Esophagus squamous epithelium (tissue), 5 donors: ENCODE results near the gene NUP210. TPM values are rescaled to one million over a fixed set of nuclear protein-coding genes. Genes with fewer than 3 reads are reported as not detected.

Experiments used
- DNase-seq: peaks from one replicate; lab custom pipeline; 2025; lab: John Stamatoyannopoulos, UW
- H3K27ac ChIP-seq, 4 donors: fragments of 200-600 bp; sonication (generic); one replicate each; pipeline ENCODE4 v1.5.1; 2016 to 2019; ENCODE audit warnings: mild to moderate bottlenecking in 1 of 4
- H3K27me3 ChIP-seq, 4 donors: fragments of 200-600 bp; sonication (generic); 1 replicate in 3 of 4; 2 replicates in 1 of 4; pipeline versions ENCODE4 v1.5.1 to v1.6.0; 2017 to 2021; ENCODE audit warnings: antibody characterized with exemption in 1 of 4
- H3K36me3 ChIP-seq, 3 donors: fragments of 200-600 bp; sonication (generic); one replicate each; pipeline ENCODE4 v1.5.1; 2016 to 2019
- H3K4me1 ChIP-seq, 3 donors: fragments of 200-600 bp; sonication (generic); one replicate each; pipeline ENCODE4 v1.5.1; 2017 to 2019
- H3K4me3 ChIP-seq, 4 donors: fragments of 200-600 bp; sonication (generic); 1 replicate in 3 of 4; 2 replicates in 1 of 4; pipeline ENCODE4 v1.5.1; 2016 to 2019; ENCODE audit warnings: mild to moderate bottlenecking in 2 of 4, moderate library complexity in 1 of 4
- H3K9me3 ChIP-seq, 3 donors: fragments of 200-600 bp; sonication (generic); one replicate each; pipeline ENCODE4 v1.5.1; 2016 to 2019
- CTCF ChIP-seq, 6 experiments: fragments of 450-650 bp in 4 of 6; fragments of 200-600 bp in 2 of 6; sonication (generic) in 2 of 6; IDR thresholded peaks; one replicate each; pipeline ENCODE4 v1.5.1; 2016 to 2019; ENCODE audit warnings: antibody characterized with exemption in 6 of 6, mild to moderate bottlenecking in 4 of 6, moderate library complexity in 4 of 6
- POLR2A ChIP-seq, 4 donors: fragments of 450-650 bp; IDR thresholded peaks; one replicate each; pipeline ENCODE4 v1.6.1; 2017; ENCODE audit warnings: antibody characterized with exemption in 4 of 4, mild to moderate bottlenecking in 4 of 4, moderate library complexity in 3 of 4
- WGBS, 2 donors: methylation state at CpG; one replicate each; pipeline ENCODE4 v1.1.5; 2018; 5-methylcytosine and 5-hydroxymethylcytosine counted together
- intact Hi-C: fragments of 100-400 bp; cut with DNase I; formaldehyde crosslinking; loops from one replicate; pipeline ENCODE4 v1.15.0; 2022
- total RNA-seq, 4 donors: library from RNA; depleted of rRNA; stranded (reverse); fragments of >200 nt; gene quantifications; one replicate each; pipeline ENCODE4 v1.1.0, GENCODE V29; 2016
- donor health status: DM: yes; HTN: yes; CAD: no.

NUP210 gene
- total RNA-seq, 4 donors from 2014 or later, result 7.2 to 14.5 (median 9.4) TPM

DNA sequence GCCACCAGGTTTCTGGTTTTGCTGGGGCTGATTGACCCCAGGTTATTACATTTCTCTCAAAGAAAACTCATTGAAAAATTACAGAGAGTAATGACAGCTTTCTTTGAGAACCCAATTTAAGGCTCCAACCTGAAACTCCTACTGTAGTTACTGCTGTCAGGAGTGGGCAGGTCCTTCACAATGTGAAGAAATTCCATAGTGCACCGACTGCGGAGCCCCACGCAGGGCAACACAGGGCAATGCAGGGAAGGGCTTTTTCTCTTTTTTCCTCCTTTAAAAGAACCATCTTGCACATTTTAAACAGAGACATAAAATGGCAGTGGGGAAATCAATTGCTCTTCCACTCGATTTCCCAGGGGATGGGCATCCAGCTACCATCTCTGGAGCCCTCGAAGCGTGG, 74.3 kb downstream of the NUP210 start:
- TF ChIP-seq POLR2A (IDR thresholded peaks at IDR 0.05) (no peak), CTCF (IDR thresholded peaks at IDR 0.05) (no peak)
- no peaks in the 10 kb centered on the region for H3K27me3 ChIP-seq
- H3K9me3 ChIP-seq, result no peaks in the 10 kb centered on the region
- intact Hi-C loops, result no loop called here
- no peak overlapping the region for H3K4me3 ChIP-seq
- peaks cover 0 to 38% (median 0%) of the 10 kb centered on the region in 3 donors for H3K36me3 ChIP-seq
- WGBS, 2 donors, result 83 to 95% methylated on average over 2 to 6 of the region's 6 CpGs
- H3K27ac ChIP-seq, result no peak overlapping the region
- peaks cover 0 to 5% (median 0%) of the 10 kb centered on the region in 3 donors for H3K4me1 ChIP-seq
- no peak for DNase-seq

GRCh38 chr3:13345284-13345683, 74.8 kb downstream of the NUP210 start:
- peaks cover 0 to 43% (median 0%) of the 10 kb centered on the region in 3 donors for H3K36me3 ChIP-seq
- peaks cover 0 to 5% (median 0%) of the 10 kb centered on the region in 3 donors for H3K4me1 ChIP-seq
- H3K27me3 ChIP-seq, result no peaks in the 10 kb centered on the region
- no peak overlapping the region for H3K4me3 ChIP-seq
- no peak for DNase-seq
- TF ChIP-seq CTCF (IDR thresholded peaks at IDR 0.05) (no peak), POLR2A (IDR thresholded peaks at IDR 0.05) (no peak)
- no peaks in the 10 kb centered on the region for H3K9me3 ChIP-seq
- WGBS, 2 donors, result 88 to 90% methylated on average over 5 to 8 of the region's 8 CpGs
- H3K27ac ChIP-seq, result no peak overlapping the region
- intact Hi-C loops, result no loop called here

DNA sequence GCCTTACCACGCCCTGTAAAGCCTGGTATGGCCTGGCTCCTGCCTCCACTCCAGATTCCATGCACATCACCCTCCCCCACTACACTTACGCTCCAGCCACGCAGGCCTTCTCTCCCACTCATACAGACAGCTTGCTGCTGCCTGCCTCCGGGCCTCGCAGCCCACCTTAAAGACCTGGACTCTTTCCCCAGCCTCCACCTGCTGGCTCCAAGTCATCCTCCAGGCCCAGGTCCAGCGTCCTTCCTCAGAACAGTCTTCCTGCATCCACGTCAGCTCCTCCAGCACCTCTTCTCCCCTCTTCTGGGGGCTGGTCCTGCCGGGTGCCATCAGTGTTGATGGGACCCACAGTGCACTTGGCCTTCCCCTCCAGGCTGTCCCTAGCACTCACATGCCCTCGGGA, 75.5 kb downstream of the NUP210 start:
- intact Hi-C loops, result no loop called here
- TF ChIP-seq CTCF (IDR thresholded peaks at IDR 0.05), result no peak
- TF ChIP-seq POLR2A (IDR thresholded peaks at IDR 0.05), result no peak
- peaks cover 0 to 46% (median 0%) of the 10 kb centered on the region in 3 donors for H3K36me3 ChIP-seq
- H3K4me3 ChIP-seq, result no peak overlapping the region
- H3K27me3 ChIP-seq, result no peaks in the 10 kb centered on the region
- no peak overlapping the region for H3K27ac ChIP-seq
- H3K9me3 ChIP-seq, result no peaks in the 10 kb centered on the region
- WGBS, 2 donors, result 90 to 96% methylated on average over 8 to 9 of the region's 9 CpGs
- peaks cover 0 to 5% (median 0%) of the 10 kb centered on the region in 3 donors for H3K4me1 ChIP-seq
- no peak for DNase-seq

- H3K27me3 ChIP-seq, result no peaks in the 10 kb centered on the region
- H3K9me3 ChIP-seq, result no peaks in the 10 kb centered on the region
Measured at GRCh38 chr3:13343601-13344000, 76.5 kb downstream of the NUP210 start.

More at GRCh38 chr3:13343601-13344000, 76.5 kb downstream of the NUP210 start:
- H3K4me3 ChIP-seq, result no peak overlapping the region
- peaks cover 0 to 43% (median 0%) of the 10 kb centered on the region in 3 donors for H3K36me3 ChIP-seq
- WGBS, 2 donors, result 77 to 82% methylated on average over 5 to 6 of the region's 6 CpGs
- TF ChIP-seq POLR2A (IDR thresholded peaks at IDR 0.05) (no peak), CTCF (IDR thresholded peaks at IDR 0.05) (no peak)
- peaks cover 0 to 5% (median 0%) of the 10 kb centered on the region in 3 donors for H3K4me1 ChIP-seq
- DNase-seq, result no peak
- H3K27ac ChIP-seq, result no peak overlapping the region
- intact Hi-C loops, result no loop called here
